HL-60/S4 treated with retinoic acid at 250 ng/mL for 4 days and 3 days (cell line): ENCODE results near the gene AGTRAP.

Experiments used
- in situ Hi-C: fragments of 300-500 bp; cut with MboI; formaldehyde crosslinking; loops from 2 replicates; pipeline ENCODE4 v1.7.0; 2022; ENCODE audit warnings: low sequenced_read_pairs

Gene AGTRAP, protein sequence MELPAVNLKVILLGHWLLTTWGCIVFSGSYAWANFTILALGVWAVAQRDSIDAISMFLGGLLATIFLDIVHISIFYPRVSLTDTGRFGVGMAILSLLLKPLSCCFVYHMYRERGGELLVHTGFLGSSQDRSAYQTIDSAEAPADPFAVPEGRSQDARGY

DNA sequence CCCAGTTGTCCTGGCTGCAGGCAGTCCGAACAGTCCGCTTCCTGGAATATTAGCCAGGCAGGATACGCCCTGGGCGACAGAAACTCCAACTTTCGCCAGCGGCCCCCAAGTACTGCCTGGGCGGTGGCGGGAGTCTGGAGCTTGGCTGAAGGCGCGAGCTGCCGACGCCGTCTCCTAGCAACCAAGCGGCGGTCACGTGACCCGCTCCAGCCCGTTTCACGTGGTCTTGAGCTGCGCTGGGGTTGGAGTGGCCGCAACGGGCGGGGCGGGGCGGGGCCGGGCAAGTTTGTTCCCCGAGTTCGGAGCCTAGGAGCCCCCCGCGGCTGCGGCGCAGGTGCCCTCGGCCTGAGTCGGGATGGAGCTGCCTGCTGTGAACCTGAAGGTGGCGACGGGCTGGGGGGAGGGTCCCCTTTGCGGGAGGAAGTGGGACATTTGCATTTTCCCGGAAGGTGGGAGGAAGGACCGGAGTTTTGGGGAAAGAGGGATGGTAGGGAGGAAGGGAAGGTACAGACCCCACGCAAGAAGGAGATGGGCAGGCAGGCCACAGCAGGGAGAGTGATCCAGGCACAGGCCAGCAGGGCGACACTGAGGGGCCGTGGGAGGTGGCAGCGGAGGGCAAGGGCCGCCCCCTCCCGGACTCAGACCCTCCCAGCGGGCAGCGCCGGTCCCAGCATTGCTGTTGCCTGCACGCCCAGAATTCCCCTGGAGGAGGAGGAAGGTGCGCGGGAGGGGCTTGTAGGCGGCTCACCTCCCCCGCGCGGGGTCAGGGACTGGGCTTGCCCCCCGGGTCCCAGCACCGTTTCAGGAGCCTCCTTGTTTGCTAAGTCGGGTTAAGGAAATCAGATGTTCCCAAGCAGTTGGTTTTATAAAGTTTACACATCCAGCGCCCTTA is at the start of gene AGTRAP:
Gene AGTRAP, plus strand, starts transcription at position 283 of the 892 bp plus-strand sequence. Its CDS starts 73 bp downstream, at position 356.
- in situ Hi-C loops: no loop called here

DNA sequence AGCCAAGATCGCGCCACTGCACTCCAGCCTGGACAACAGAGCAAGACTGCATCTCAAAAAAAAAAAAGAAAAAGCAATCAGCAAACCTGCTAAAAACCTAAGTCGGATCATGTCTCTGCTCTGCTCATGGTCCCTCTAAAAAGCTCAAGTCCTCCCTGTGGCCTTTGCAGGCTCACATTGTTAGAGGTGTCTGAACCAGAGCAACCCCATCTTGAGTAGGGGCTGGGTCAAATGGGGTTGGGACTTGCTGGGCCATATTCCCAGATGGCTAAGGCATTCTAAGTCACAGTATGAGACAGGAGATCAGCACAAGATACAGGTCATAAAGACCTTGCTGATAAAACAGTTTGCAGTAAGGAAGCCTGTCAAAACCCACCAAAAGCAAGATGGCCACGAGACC is 47.4 kb upstream of the AGTRAP start:
- in situ Hi-C loops: no loop called here

DNA sequence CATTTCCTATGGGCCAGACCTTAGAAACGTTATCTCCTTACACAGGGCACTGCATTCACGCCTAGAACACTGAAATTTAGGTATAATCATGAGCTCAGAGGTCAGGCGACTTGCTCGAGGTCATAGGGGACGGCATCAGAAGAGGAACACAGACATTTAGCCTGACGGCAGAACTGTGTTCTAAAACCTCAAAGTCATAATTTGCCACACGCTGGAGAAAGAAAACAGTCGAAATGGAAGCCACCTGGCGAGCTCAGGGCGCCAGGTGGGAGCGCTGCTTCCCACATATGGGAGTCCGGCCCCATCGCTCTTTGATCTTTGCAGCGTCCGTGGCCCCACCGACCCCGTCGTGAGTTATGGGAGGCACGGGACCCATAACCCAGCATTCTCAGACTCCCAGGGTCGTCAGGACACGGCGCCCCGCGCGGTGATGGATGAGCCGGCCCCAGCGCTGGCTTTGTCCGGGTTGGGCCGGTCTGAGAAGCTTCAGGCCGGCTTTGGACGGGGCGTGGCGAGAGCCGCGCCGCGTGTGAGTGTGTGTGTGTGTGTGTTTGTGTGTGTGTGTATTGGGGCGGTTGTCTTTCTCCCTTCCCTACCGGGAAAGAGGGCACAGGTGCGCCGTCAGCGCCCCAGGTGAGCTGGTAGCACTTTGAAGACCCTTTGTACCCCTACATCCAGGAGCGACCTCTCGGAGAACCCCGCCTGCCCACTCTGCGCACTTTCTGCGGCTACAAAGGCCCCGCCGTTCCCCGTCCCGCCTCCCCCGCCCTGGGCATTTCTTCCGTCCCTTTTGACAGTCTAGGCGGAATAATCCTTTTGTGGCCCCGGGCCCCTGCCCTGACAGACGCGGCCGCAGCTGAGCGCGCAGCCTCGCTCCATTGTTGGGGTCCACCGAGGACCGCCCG is 45.3 kb upstream of the AGTRAP start:
- in situ Hi-C loops: no loop called here

DNA sequence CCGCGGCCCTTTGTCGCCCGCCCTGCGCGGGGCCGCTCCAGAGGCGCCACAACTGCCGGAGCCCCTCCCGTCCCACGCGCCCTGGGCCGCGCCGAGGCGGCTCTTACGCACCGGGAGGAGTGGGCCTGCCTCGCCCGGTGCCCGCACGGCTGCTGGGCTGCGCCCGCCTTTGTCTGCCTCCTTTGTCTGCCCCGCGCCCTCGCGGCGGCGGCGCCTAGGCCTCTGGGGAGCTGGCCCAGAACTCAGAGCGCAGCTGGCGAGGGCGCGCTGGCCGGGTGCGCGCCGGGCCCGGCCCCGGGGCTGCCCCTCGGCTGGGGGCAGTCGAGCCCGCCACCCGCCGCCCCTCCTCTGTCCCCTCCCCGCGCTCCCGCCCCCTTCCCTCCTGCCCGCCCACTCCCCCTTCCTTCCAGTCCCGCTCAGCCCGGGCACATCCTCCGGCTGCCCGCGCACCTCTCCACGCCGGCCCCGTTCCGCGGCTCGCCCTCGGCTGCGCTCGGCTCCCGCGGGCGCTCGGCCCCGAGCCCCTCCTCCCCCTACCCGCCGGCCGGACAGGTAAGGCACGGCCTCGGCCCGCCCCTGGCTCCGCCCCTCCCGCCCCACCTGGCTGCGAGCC is 44.5 kb upstream of the AGTRAP start, which contains the start of gene DRAXIN:
Gene DRAXIN, plus strand, starts transcription at position 409 of the 613 bp plus-strand sequence. CDS start 14,549 bp downstream, outside the sequence.
- in situ Hi-C loops: no loop called here

DNA sequence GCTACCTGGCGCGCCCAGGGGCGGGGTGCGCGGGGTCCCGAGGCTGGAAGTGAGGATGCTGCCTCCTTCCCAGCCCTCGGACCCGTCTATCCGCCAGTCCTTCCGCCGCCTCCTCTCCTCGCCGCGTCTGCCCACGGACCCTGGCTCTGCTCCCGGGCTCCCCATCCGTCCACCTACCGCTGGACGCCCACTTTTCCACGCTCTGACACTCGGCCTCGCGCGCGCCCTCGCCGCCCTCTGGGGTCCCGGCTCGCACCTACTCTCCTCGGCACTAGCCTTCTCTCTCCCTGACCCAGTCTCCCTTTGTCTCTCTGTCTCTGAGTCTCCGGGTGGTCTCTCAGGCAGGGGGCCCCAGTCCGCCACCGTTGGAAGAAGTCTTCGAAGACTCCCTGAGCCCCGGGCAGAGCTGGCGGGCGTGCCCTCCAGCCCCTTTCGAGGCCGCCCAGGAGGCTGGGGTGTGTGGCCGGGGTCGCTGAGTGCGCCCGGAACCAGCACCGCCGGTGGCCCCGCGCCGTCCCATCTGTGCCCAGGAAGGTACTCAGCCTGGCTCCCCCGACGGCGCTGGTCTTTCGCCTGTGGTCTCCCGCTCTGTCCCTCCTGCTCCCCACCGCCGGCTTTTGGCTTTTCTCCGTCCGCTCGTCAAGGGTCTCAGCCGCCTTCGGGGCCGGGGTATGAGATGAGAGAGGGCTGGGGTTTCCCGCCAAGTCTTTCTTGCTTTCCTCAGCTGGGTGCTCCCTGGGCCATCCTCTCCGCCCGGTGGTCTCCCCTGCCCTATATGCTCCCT is 43.8 kb upstream of the AGTRAP start:
- in situ Hi-C loops: no loop called here

DNA sequence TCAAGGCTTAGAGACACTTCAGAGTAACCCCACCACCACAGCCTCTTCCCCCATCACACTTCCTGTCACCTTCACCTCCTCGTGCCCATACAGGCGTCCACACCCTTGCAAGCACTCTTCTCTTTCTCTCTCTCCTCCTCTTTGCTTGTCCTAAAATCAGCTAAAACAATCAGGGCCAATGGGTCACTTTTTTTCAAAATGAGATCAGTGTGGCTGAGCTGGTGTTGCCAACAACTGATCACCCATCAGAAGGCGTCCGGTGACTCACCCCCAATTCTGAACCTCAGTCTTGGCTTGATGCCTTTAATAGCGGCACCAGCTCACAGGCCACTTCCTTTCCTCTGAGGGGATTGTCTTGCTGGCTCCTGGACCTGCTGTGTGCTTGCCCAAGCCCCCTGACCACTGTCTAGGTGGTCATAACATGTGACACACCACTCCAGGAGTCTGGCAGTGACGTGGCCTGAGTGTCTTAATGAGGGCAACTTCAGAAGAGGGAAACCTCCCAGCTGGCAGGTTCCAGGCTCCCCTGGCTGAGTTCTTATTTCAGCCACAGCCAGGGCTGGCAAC is 42.8 kb upstream of the AGTRAP start:
- in situ Hi-C loops: no loop called here

DNA sequence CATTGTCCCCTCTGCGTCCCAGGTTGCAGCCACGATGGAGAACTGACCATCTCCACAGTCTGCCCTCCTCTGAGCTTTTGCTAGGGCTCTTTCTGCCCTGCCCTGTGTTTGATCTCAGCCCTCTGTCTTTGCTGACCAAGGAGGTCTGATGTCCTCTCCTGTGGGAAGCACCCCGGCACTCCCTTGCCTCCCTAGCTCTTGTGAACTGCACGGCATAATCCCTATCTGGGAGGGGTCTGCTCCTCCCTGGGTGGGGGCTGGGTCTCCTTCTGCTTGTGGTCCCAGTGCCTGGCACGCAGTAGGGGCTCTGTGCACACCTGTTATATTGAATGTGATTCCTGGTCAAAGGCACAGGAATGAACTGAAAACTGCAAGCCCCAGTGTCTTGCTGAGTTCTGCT is 42.0 kb upstream of the AGTRAP start:
- in situ Hi-C loops: no loop called here

DNA sequence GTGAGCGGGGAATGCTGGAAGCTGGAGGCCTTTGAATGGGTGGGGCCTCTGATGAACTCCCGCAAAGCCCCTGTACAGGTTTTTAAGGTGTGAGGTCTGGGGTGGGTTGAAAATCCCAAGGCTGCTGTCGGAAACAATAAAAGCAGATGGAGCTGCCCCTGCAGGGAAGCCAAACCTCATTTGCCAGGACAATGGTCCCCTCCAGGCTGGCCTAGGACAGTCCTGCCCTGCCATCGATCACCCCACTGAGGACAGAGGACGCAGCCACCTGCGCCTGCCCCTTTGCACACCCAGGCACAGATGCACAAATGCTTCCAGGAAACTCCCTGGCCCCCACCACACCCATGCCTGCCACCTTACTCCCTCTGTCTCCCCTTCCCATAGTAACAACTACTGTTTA is 40.1 kb upstream of the AGTRAP start:
- in situ Hi-C loops: no loop called here

DNA sequence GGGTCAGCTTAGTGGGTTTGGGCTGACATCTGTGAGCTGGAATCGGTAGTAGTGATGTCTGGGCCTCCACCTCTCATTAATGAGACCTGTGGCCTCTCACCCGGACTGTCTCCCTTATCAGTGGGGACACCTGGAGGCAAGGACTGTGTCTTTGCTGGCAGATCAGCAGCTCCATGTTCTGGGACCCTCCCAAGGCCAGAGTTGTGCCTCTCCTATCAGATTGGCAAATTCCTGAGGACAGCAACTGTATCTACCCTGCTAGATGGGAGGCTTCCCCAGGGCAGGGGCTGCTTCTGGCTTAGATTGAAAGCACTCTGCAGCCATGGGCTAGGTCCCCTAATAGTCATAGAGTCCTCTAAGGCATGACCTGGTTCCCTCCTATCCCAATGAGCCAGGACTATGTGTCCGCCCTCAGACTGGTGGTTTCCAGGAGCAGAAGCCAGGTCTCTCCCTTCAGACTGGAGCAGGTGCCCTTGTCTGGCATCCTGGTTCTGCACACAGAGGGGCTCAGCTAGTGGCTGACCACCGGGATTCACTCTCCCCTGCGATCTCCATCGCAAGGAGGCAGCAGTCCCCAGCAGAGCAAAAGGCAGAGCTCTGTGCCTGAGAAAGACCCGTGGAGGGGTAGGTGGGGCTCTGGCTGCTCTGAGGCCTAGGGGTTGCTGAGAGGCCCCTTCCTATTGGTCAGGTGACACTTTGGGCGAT is 38.6 kb upstream of the AGTRAP start:
- in situ Hi-C loops: no loop called here

DNA sequence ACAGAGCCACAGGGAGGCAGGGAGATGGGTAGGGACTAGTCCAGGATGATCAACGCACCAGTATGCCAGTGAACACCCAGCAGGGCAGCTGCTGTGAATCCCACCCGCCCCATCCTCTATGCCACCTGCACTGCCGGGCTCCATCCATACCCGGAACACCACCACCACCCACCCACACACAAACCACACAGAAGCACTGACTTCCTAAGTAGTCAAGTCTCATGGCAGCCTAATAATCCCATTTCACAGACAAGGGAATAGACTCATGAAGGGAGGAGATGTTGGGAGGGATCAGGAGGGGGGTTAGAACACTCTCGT is 38.1 kb upstream of the AGTRAP start:
- in situ Hi-C loops: no loop called here

DNA sequence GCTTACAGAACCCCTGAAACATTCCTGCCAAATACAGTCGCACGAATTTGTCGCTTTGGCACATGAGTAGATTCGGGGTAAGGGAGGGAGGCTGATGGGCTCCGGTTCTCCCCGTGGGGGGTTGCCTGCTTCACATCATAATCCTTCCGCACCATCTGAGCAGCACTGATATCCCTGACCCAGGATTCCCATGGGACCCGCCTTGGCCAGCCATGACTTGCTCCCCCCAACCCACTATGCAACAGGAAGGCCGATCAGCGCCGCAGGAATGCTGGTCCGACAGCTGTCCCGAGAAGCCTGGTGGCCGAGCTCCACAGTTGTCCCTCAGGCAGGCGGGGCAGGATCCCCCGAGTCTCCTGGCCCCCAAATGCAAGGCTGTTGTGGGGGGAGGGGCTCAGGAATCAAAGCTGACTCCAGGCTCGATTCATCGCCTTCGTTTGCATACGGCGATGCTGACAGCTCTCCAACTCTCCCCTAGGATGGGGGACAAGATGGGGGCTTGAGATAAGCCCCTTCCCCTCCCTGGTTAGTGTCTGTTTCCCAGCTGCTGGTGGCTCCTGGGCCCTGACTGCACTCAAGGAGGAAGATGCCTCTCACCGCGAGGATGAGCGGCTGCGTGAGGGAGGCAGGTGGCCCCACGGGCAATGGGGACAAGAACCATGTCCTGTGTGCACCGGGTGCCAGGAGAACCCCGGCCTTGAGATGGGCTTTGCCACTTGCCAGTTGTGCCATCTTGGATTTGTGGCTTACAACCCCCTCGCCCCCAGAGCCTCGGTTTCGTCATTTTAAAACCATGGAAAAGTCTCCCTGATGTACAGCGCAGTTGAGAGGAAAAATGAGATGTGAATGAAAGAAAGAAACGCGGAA is 35.1 kb upstream of the AGTRAP start:
- in situ Hi-C loops: no loop called here

DNA sequence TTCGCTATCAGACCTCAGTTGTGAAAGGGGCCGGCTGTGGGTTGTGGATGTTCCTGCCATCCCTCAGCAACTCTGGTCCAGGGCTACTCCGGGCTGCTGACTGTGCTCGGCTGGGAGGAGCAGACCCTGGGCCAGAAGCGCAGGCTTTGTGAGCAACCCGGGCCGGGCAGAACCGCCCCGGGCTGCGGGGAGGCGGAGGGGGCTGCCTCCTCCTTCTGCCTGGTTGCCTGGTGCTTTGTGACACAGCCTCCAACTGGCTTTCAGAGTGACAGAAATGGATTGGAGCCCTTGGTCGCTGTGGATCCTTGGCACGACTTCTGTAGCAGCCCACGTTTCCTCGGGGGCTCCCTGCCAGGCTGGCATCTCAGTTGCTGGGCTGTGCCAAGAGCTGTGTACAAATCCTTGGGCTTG is 34.4 kb upstream of the AGTRAP start:
- in situ Hi-C loops: no loop called here

DNA sequence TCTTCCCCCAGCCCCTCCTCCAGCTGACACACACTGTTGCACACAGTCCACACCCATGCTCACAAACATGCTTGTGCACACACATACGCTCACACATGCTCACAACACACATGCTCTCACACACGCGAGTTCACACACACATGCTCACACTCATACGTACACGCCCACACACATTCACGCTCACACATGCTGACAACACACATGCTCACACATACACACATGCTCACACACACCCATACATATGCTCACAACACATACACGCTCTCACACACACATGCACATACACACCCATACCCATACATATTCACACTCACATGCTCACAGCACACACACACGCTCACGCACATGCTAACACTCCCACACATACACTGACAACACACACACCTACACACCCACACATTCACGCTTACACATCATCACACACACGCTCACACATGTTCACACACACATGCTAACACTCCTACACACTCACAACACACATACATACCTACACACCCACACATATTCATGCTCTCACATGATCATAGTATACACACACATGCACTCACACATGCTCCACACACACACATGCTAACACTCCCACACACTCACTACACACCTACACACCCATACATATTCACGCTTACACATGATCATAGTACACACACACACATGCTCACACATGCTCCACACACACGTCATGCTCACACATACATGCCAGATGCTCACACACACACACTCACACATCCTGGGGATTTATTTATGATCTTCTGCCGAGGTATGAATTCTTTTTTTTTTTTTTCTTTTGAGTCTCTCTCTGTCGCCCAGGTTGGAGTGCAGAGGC is 33.7 kb upstream of the AGTRAP start:
- in situ Hi-C loops: no loop called here

DNA sequence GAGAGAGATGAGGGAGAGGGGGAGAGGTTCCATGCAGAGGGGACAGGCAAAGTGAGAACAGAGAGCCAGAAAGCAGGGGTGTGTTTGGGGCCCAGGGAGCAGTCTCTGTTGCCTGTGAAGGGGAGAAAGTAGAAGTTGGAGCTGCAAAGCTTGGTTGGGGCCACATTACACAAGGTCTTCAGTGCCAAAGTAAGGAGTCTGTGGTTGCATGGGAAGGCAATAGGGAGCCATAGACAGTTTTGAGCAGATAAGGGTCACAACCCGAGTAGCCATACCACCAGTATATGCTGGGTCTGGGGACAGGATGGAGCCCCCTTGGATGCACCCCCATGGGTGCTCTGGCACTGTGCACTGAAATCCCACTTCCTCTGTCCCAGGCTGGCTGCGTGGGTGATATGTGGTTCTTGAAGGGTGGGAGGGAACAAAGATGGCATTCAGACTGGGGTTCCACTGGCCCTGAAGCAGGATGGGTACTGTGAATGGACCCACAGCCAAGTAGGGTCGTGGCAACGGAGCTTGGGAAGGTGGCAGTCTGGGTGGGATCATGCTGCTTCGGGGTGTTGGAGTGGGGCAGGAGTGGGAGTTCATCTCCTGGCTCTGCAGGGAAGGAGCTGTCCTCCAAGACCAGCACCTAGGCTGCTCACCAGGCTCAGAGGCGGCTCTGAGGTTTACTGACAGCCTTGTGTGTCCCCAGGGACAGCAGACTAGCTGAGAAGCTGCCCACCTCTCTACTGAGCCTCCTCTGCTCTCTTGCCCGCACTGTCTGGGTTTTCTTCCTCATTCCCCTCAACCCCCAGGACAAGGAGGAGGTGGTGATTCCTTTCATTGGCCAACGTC is 32.4 kb upstream of the AGTRAP start:
- in situ Hi-C loops: no loop called here

DNA sequence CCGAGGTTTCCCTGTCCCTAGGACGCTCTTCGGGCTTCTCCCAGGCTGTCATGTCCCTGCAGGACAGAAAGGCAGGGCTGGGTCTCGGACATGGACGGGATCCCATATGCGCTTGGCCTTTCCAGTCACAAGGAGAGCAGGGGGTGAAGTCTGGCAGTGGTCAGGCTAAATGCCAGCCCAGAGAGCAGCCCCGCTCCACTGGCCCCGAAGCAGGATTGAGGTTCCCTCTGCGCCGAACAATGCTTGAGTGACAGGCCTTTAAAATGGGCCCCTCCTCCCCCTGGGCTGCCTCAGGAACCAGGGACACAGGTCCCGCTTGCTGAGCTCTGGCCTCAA is 31.8 kb upstream of the AGTRAP start:
- in situ Hi-C loops: no loop called here

DNA sequence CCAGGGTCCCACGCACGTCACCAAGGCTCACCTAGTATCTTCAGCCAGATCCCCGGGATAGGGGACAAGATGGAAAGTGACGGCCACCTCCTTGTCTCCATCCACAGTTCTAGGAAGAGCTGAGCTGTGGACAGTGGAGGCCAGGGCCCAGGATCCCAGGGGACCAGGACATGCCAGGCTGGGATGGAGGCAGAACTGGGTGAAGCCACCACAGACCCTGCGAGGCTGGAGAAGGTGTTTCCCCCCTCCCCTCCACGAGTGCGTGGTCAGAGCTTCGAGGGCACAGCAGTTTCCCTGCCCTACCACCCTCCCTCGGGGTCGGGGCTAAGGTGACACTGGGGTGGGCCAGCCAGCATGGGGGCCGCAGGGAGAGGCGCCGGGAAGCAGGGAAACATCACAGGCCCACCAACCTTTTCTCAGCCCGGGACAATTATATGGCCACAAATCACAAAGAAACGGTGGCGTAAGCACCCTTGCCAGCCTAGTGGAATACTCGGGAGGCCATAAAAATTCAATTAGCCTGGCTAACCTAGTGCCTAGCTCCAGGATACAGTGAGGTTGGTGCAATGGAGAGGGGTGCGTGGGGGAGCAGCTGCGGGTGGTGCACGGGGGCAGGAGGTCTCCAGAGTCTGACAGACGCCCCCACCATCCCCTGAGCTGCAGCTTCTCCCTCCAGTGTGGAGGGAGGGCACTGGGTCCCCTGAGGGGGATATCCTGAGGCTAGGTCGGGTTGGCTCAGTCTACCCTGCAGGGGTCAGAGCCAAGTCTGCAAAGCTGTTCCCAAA is 31.1 kb upstream of the AGTRAP start:
- in situ Hi-C loops: no loop called here
